Stimulated activated CD4-positive, alpha-beta T cell treated with anti-CD3 and anti-CD28 coated beads, Interleukin-1b, Interleukin-23, amount 100 ng/mL, for 24 hours (primary cell): Measurements from ENCODE around the gene ARNT2.

ENCODE experiments used
- DNase-seq, 4 experiments: peaks; one replicate each; pipeline ENCODE4 v3.0.0-alpha.2; 2020; ENCODE audit warnings: low read depth in 4 of 4, low spot score in 1 of 4

ARNT2 gene

DNA sequence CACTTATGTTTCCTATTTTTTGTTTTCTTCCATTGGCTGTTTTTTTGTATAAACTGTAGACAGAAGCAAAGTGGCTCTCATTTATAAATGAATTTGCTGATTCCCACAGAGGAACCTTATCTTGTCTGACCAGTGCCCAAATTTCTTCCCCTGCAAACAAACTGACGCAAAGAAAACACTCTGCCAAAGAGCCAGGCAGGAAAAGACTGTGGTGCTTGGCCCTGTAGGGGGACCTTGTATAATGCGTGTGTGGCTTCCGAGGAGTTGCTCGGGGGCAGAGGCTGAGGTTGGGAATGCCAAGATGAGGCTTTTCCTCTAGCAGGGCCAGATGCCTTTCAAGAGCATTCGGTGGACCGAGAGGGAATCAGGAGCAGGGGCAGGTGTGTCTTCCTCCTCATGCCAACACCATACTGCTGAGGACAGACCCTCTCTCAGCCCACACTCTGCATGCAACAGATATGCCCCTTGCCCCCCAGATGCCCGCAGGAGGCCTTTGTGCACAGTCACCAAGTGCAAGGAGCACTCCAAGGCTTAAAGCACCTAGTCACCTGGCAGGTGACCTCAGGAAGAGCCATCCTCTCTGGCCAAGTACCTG, 186.7 kb downstream of the ARNT2 start:
- no peak for DNase-seq

DNA sequence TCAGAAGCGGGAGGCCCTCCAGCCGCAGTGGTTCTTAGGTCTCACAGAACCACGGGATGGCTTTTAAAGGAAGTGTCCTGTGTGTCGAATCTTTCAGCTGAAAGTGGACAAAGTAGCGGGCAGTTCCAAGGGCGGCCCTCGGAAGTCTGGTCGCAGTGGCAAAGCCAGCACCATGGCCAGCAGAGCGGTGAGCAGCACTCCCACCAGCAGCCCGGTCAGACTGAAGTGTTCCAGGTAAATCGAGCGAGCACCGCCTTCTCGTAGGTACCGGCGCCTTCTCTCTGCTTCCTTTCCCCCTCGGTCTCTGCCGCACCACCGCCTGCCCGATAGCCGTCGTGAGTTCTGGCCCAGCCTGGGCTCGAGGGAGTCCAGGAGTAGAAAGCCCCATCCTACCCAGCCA, 187.3 kb downstream of the ARNT2 start:
- DNase-seq = no peak

DNA sequence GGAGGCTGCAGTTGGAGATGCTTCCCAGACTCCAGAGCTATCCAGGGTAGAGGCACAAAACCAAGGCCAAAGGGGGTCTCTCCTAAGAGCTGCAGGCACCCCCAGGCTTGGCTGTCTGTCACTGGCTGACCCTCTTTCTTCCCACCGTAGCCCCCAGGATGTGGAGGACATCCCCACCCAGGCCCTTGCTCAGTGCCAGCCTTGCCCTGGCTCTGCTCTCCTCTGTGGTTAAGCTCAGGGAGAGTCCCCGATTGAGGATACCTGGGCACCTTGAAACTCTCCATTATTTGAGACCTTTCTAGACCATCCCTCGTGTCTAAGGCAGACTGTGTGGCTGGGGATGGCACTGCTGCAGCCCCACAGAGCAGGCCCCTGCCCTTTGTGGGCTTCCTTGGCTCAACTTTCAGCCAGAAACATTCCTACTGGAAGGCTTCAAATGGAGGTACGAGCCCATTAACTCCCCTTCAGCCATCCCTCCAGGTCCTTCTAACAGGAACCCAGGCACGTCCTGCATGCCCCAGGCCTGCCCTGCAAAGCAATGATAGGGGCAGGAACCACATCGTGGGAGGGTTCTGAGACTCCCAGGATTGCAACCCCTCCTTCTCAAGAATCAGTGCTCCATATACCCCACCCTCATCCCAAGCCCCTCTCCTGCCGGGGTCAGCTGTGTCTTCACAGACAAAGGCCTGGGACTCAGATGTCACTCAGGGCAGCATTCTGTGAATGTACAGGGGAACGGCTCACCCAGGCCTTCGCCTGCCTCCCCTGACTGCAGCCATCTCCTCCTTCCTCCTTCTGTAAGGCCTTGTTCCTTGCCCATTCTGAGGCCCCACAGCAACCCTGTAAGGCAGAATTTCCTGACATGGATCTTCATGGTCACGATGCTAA, 188.0 kb downstream of the ARNT2 start:
- no peak for DNase-seq

- no peak for DNase-seq
These were observed 189.4 kb downstream of the ARNT2 start for GRCh38 chr15:80593486-80594030.

DNA sequence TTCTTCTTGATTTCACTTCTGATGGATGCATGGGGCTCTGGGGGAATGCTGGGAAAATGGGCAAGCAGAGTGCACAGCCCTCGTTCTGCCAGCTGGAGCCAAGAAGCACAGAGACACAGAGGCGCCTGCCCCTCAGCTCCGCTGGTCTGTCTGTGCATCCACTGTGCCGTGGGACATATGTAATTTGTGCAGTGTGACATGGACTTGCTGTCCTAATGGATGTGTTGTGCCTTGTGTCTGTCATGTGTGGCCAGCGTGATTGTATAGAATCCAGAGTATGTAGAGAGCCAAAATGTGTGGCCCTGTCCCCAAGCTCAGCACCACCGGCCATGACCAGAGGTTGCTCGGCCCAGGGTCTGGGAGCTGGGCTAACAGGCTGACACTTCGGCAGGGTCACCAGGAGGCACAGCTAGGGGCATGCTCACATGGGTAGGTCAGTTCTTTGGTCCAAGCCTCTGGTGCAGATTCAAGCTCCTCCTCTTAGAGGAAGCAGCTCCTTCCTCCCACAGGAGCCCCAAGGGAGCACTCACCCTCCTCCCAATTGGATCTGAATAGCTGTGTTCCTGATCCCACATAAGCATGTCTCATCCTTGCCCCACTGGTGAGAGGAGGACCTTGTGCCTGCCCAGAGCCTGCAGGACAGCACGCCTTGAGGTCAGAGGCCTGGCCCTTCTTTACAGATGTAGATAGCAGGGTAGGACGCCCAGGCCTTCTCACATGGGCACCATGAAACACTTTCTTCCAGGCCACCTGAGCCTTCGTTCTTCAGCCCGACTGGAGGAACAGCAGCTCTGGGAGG, 190.1 kb downstream of the ARNT2 start:
- DNase-seq = no peak

DNA sequence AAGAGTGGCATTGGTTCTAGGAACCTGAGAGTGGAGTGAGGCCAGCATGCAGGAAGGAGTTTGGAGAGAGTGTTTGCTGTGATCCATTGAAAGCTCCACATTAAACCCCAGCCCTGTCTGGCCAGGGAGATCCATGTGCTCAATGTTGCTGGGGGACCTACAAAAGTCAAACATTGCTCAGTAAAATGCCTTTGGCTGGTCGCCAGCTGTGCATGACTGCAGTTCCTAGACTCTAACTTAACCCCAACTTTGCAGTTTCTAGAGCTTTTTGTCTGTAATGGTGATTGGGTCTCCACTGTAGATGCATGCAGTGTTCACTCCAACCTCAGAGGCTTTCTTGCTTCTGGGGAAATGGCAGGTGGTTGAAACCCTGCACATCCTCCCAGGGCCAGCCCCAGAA, 191.2 kb downstream of the ARNT2 start:
- DNase-seq = no peak

DNA sequence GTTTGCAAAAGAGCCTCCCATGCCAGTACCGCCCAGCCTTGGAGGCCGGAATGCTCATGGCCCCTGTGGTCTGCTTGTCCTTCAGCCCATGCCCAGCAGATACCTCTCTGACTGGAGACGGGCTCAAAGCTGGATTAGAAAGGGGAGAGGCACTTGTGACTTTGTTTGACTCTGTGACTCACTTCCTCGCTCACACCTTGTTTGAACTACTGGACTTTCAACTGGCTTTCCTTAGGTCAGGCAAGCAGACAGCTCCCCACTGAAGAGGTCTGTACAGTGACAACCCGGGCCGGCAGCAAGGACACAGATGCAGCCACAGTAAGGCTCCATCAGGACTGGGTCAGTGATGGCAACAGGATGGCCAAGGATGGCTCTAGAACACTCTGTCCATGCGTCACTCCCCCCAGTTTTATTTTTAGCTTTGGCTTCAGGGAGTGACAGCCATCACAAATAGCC, 192.4 kb downstream of the ARNT2 start:
- DNase-seq = no peak

- no peak for DNase-seq
These were observed 192.9 kb downstream of the ARNT2 start for GRCh38 chr15:80597076-80597475.

DNA sequence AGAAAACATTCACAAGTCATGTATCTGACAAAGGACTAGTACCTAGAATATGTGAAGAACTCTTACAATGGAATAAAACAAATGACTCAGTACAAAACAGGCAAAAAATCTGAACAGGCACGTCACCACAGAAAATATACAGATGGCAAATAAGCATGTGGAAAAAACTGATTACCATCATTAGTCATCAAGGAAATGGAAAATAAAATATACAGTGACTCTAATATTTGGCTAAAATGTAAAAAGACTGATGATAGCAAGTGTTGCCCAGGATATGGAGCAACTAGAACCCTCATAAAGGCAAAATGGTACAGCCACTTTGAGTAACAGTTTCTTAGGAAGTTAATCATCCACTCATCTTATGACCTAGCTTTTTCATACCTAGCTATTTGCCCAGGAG, 195.2 kb downstream of the ARNT2 start:
- DNase-seq = no peak

- no peak for DNase-seq
These were observed 196.4 kb downstream of the ARNT2 start for GRCh38 chr15:80600626-80601025.

GRCh38 chr15:80601256-80601655, 197.1 kb downstream of the ARNT2 start:
- no peak for DNase-seq

GRCh38 chr15:80604583-80605575, 200.7 kb downstream of the ARNT2 start:
- DNase-seq = no peak

DNA sequence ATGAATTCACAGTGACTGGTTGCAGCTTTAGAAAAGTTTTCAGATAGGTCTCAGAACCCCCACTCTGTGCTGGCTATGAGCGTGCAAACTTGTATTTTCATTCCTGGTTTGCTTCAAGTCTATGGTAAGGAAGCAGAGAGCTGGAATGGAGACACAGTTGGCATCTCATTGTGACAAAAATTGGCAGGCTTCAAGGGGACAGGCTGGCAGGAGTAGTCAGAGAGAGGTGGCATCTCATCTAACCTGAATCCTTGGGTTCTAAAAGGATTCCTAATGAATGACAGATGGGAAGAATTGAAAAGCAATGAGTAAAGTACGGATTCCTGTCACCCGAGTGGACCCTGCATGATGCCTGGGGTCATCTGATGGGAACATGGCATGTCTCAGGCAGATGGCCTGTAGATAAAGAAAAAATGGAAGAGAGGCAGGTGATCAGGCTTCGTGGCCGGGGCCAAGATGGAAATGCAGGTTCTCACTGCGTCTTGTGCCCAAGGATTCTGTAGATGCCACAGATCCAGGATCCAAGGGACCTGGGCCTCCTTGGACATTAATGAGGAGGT, 201.5 kb downstream of the ARNT2 start:
- DNase-seq = no peak

- DNase-seq = no peak
These were observed 202.4 kb downstream of the ARNT2 start for GRCh38 chr15:80606511-80607071.

- no peak for DNase-seq
These were observed 203.3 kb downstream of the ARNT2 start for GRCh38 chr15:80607287-80607980.

- no peak for DNase-seq
These were observed 204.5 kb downstream of the ARNT2 start for GRCh38 chr15:80608688-80609087.

DNA sequence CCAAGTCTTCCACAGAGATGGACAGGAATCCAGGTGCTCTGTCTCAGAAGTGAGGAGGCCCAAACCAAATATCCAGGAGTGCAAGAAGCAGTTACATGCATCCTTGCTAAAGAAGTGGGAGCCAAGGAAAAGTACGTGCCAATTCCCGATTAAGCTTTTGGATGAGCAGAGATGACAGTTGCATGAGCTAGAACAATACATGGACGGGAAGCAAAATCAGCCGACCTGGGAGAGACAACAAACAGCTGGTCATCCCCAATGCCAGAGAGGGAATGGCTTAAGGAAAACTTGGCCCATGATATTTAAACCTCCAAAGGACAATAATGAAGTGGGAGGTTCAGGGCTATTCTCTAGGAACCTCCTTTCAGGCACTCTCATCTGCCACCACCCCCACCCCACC, 204.9 kb downstream of the ARNT2 start:
- no peak for DNase-seq

DNA sequence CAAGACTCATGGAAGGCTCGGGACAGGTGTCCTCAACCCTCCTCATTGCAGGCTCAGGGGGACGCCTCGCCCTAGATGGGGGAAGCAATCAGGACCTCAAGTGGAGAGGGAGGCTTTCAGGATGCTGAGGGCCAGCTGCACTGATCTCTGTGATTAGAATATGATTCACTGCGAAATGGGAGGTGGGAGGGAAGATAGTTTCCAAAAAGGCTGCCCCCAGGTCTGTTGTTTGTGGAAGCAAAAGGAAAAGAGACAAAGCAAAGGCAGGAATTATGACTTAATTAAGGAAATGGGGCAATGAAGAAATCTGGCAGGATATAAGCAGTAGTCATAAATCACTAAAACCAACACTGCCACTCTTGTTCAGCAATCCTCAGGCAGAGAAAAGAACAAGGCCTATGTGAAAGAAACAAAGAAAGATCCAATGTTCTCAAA, 205.3 kb downstream of the ARNT2 start:
- no peak for DNase-seq

DNA sequence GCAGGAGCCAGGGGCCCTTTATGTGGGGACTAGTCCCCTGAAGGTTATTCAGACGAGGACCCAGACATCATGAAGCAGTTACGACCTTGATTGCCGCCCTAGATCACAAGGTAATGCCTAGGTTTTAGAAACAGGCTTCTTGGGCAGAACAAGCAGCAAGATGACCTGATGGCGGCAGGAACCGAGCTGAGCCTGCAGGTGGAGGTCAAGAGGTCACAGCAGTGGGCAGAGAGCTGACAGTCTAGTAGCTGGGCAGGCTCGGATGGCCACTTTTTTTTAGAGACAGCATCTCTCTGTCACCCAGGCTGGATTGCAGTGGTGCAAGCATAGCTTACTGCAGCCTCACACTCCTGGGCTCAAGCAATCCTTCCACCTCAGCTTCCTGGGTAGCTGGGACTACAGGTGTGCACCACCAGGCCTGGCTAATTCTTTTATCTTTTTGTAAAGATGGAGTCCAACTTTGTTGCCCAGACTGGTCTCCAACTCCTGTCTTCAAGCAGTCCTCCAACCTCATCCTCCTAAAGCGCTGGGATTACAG, 207.4 kb downstream of the ARNT2 start:
- DNase-seq = no peak
